ENCODE data around the gene FMN1. TPM values are rescaled to one million over a fixed set of nuclear protein-coding genes. Genes with fewer than 3 reads are reported as not detected.

The FMN1 gene
- total and polyA plus RNA-seq, 10 of the 15 experiments (the other 5 are each of a cell fraction or from before 2014, with no cell fraction given), result 0.05 to 0.16 (median 0.08) TPM; not detected in 4

- SMC1A ChIA-PET (ENCODE audit: uncharacterized antibody, unreplicated experiment), result no interaction called here
- ATAC-seq (no peak), FAIRE-seq (no peak), DNase-seq (ENCODE audit: low read depth, low spot score) (no peak)
- no peak overlapping the region for H2AFZ ChIP-seq (ENCODE audit: control insufficient read depth, low read depth, low read length)
- no peaks in the 10 kb centered on the region for H3K79me2 ChIP-seq (ENCODE audit: control insufficient read depth, insufficient read depth, low read length)
- POLR2A ChIA-PET, result no interaction called here
- no peaks in the 10 kb centered on the region for H3K36me3 ChIP-seq (ENCODE audit: control insufficient read depth in 2 of 2, insufficient read depth in 2 of 2, low read length in 1 of 2)
- H3K27ac ChIP-seq (ENCODE audit: control insufficient read depth, insufficient read depth), result no peak overlapping the region
- H3K9ac ChIP-seq (ENCODE audit: control insufficient read depth, insufficient read depth, low read length), result no peak overlapping the region
- RAD21 ChIA-PET (ENCODE audit: unreplicated experiment), result no interaction called here
- CTCF ChIA-PET, result no interaction called here
- in situ Hi-C loops (cut with MboI) (no loop called here), intact Hi-C loops (cut with micrococcal nuclease; ENCODE audit: unreplicated experiment) (no loop called here)
- H3K9me3 ChIP-seq (replicated peaks; ENCODE audit: control insufficient read depth, insufficient read depth, low read length), result no peaks in the 10 kb centered on the region
- H3K4me3 ChIP-seq, result no peak overlapping the region
- no peaks in the 10 kb centered on the region for H3K4me1 ChIP-seq (ENCODE audit: control insufficient read depth, insufficient read depth, low read length)
- no peak overlapping the region for H3K4me2 ChIP-seq (ENCODE audit: control insufficient read depth, insufficient read depth)
- no peaks in the 10 kb centered on the region for H4K20me1 ChIP-seq (ENCODE audit: control insufficient read depth, insufficient read depth)
- no TSS peak for BruUV-seq (replicated peaks)
- no peak for TF ChIP-seq TCF7 (IDR thresholded peaks at IDR 0.05; ENCODE audit: borderline replicate concordance)
- TF ChIP-seq RELB (IDR thresholded peaks at IDR 0.05; ENCODE audit: low read depth), result no peak
- no peak for TF ChIP-seq ZNF217 (IDR thresholded peaks at IDR 0.05)
- TF ChIP-seq CTCF (IDR thresholded peaks at IDR 0.05 in 2 of 3, conservative IDR thresholded peaks at IDR 0.05 in 1 of 3; ENCODE audit: control insufficient read depth in 2 of 3, extremely low read depth in 1 of 3, insufficient read depth in 1 of 3, low read depth in 3 of 3, low read length in 3 of 3), result no peak
- TF ChIP-seq GATAD2B (conservative IDR thresholded peaks at IDR 0.05; ENCODE audit: low read depth), result no peak
- no peak for TF ChIP-seq CREM (IDR thresholded peaks at IDR 0.05; ENCODE audit: low read depth)
- peaks cover 0 to 1% of the 10 kb centered on the region in 2 experiments; a peak in 1 of 4 replicates for H3K27me3 ChIP-seq (replicated peaks in 1 of 2; ENCODE audit: control insufficient read depth in 2 of 2, insufficient read depth in 2 of 2, low read length in 1 of 2)
- 24% methylated on average over 4 of the region's 4 CpGs for WGBS (ENCODE audit: insufficient coverage, insufficient replicate concordance, low lambda C conversion rate, missing lambda C conversion rate)
Measured at GRCh38 chr15:32737304-32737703, 457.2 kb downstream of the FMN1 start.

Data from GM12878 (cell line).